MCF 10A (cell line): ENCODE data around the gene RABL6. TPM values are rescaled to one million over a fixed set of nuclear protein-coding genes. Genes with fewer than 3 reads are reported as not detected.
A peak's percentile ranks its signal among the peaks of the same experiment; 100 is the strongest.
"Not testable (repeated sequence)": the region's sequence is repeated elsewhere in the genome, so short reads cannot be mapped to it uniquely, and the experiment has no call there.

ENCODE experiments used
- BruUV-seq: library from RNA; stranded (reverse); fragments of 400-500 nt; replicated peaks from 2 replicates; lab custom pipeline; 2021; lab: Mats Ljungman, UMichigan
- CTCF ChIA-PET: fragments of 300-600 bp; sonication (Branson Sonifier 250); formaldehyde crosslinking; extraction: SDS; loops from one replicate; lab custom pipeline; 2021; ENCODE audit warnings: antibody characterized with exemption, inconsistent platforms; lab: Yijun Ruan, JAX
- POLR2A ChIA-PET: fragments of 300-600, 350-650 bp; sonication (Branson Sonifier 250); formaldehyde crosslinking; extraction: SDS; loops from one replicate; lab custom pipeline; 2020; ENCODE audit warnings: antibody characterized with exemption, inconsistent platforms; lab: Yijun Ruan, JAX
- DNase-seq: peaks from one replicate; pipeline ENCODE4 v3.0.0-alpha.2; 2018; ENCODE audit not compliant: unreplicated experiment
- H3K27ac Mint-ChIP-seq: one replicate; pipeline ENCODE4 v1.8.0; 2022; ENCODE audit warnings: mild to moderate bottlenecking, low read depth, mixed read lengths; ENCODE audit not compliant: unreplicated experiment
- H3K27me3 Mint-ChIP-seq: one replicate; pipeline ENCODE4 v1.8.0; 2022; ENCODE audit warnings: mixed read lengths; ENCODE audit not compliant: insufficient read depth, unreplicated experiment
- H3K36me3 Mint-ChIP-seq: one replicate; pipeline ENCODE4 v1.8.0; 2022; ENCODE audit warnings: mild to moderate bottlenecking, moderate library complexity, mixed read lengths; ENCODE audit not compliant: insufficient read depth, unreplicated experiment
- H3K4me1 Mint-ChIP-seq: one replicate; pipeline ENCODE4 v1.8.0; 2022; ENCODE audit warnings: mixed read lengths; ENCODE audit not compliant: insufficient read depth, unreplicated experiment
- H3K4me3 Mint-ChIP-seq: one replicate; pipeline ENCODE4 v1.8.0; 2022; ENCODE audit warnings: mild to moderate bottlenecking, moderate library complexity, mixed read lengths; ENCODE audit not compliant: unreplicated experiment
- H3K9me3 Mint-ChIP-seq: one replicate; pipeline ENCODE4 v1.8.0; 2022; ENCODE audit warnings: mixed read lengths; ENCODE audit not compliant: unreplicated experiment
- intact Hi-C: fragments of 100-400 bp; cut with micrococcal nuclease; formaldehyde crosslinking; loops from 2 replicates; pipeline ENCODE4 v1.14.1; 2022
- total RNA-seq: library from RNA; stranded (reverse); gene quantifications from 2 replicates; pipeline ENCODE4 v1.2.3, GENCODE V29; 2022
- TF ChIP-seq, protein P1 (sequence below): fragments of 200-600 bp; IDR thresholded peaks from one replicate; pipeline ENCODE4 v1.8.0; 2022; ENCODE audit warnings: antibody characterized with exemption, mild to moderate bottlenecking; ENCODE audit not compliant: unreplicated experiment

RABL6 gene
- total RNA-seq, 1 experiment from 2014 or later = 77.8 TPM

DNA sequence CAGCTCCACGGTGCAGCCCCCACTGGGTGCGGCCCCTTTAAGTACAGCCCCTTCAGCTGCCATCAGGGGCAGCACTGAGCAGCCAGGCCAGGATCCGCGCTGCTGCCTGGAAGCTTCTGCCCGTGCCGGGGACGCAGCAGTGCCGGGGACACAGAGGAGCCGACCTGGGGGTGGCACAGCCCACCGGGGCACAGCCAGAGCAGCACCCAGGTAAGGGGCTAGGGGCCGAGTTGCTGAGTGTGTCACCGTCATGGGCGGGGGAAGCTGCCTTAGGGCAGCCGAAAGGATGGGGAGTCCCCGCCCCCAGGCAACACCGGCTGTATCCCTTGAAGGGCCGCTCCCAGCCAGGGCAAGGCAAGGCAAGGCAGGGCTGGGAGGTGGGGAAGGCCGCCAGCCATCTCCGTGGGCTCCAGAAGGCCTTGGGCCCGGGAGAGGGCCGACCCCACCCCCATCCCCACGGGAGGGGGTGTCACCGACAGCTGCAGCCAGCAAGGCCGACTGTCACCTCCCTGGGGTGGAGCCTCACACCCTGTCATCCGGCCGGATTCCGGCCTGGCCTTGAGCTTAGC lies 34.7 kb downstream of the RABL6 start, which contains the start of gene AJM1:
TSS of gene AJM1 (plus strand) at position 99 of the 569 bp plus-strand sequence. CDS start 1,937 bp downstream, outside the sequence.
- ChIA-PET CTCF (interaction anchor here (0.5 to 2.3 kb wide), 19 partner anchors 10 to 229 kb away, joined by 3 to 8 read pairs (median 3); partner anchors contain the start of gene RABL6), POLR2A (interaction anchor here (0.6 to 2.0 kb wide), 7 partner anchors 9 to 193 kb away, joined by 3 to 10 read pairs (median 4); partner anchors contain the start of gene MAMDC4)
- DNase-seq = peak; percentile 77
- intact Hi-C loops = loop anchor here (2.0 to 10.0 kb wide), 2 partner anchors 102 to 192 kb away; partner anchors contain the start of genes C8G and FBXW5
- not testable (repeated sequence) for H3K27ac Mint-ChIP-seq, H3K9me3 Mint-ChIP-seq, H3K27me3 Mint-ChIP-seq, BruUV-seq
- H3K36me3 Mint-ChIP-seq = peaks cover 44% of the 10 kb centered on the region
- TF ChIP-seq, protein P1, sequence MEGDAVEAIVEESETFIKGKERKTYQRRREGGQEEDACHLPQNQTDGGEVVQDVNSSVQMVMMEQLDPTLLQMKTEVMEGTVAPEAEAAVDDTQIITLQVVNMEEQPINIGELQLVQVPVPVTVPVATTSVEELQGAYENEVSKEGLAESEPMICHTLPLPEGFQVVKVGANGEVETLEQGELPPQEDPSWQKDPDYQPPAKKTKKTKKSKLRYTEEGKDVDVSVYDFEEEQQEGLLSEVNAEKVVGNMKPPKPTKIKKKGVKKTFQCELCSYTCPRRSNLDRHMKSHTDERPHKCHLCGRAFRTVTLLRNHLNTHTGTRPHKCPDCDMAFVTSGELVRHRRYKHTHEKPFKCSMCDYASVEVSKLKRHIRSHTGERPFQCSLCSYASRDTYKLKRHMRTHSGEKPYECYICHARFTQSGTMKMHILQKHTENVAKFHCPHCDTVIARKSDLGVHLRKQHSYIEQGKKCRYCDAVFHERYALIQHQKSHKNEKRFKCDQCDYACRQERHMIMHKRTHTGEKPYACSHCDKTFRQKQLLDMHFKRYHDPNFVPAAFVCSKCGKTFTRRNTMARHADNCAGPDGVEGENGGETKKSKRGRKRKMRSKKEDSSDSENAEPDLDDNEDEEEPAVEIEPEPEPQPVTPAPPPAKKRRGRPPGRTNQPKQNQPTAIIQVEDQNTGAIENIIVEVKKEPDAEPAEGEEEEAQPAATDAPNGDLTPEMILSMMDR = peak; percentile 88
- peaks cover 18% of the 10 kb centered on the region for H3K4me1 Mint-ChIP-seq
- peak within 1 kb of the TSS; percentile 67 for H3K4me3 Mint-ChIP-seq

DNA sequence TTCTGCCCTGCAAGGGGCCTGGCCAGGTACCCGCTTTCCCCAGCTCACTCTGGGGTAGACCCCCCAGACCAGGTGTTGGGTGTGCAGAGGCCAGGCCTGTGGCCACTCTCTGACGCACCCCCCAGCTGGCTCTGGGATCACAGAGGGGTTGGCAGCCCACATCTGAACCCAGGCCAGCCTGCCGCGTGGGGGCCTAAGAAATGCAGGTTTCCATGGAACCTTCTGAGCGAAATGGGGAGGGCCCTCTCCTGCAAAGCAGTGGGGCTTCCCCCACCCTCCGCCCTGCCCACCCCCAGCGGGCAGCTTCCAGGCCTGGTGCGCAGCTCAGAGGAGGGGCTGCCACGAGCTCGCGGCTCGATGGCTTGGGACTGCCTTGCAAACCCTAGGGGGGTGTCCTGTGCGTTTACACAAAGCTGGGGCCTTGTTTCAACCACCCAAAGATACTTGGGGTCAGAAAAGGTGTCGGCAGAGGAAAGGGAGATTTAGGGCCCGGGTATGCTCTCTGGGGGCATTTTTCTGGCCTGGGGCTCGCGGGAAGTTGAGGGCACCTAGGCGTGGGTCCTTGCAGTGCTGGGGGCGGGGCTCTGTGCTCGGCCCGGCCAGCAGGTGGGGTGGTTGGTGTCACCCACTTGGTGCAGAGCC lies 35.5 kb downstream of the RABL6 start:
- not testable (repeated sequence) for H3K9me3 Mint-ChIP-seq, H3K27me3 Mint-ChIP-seq, DNase-seq, H3K27ac Mint-ChIP-seq, BruUV-seq
- ChIA-PET CTCF (interaction anchor here (0.6 to 2.3 kb wide), 15 partner anchors 8 to 219 kb away, joined by 3 to 8 read pairs (median 3); partner anchors contain the start of genes RABL6 and TRAF2), POLR2A (interaction anchor here (0.7 to 2.0 kb wide), 2 partner anchors 11 to 34 kb away, joined by 5 to 10 read pairs; no protein-coding TSS in a partner anchor)
- peak overlapping the region; percentile 25 for H3K4me3 Mint-ChIP-seq
- intact Hi-C loops = loop anchor here (2.0 to 10.0 kb wide), 2 partner anchors 102 to 192 kb away; partner anchors contain the start of genes C8G and FBXW5
- H3K36me3 Mint-ChIP-seq = peaks cover 47% of the 10 kb centered on the region
- peaks cover 18% of the 10 kb centered on the region for H3K4me1 Mint-ChIP-seq

DNA sequence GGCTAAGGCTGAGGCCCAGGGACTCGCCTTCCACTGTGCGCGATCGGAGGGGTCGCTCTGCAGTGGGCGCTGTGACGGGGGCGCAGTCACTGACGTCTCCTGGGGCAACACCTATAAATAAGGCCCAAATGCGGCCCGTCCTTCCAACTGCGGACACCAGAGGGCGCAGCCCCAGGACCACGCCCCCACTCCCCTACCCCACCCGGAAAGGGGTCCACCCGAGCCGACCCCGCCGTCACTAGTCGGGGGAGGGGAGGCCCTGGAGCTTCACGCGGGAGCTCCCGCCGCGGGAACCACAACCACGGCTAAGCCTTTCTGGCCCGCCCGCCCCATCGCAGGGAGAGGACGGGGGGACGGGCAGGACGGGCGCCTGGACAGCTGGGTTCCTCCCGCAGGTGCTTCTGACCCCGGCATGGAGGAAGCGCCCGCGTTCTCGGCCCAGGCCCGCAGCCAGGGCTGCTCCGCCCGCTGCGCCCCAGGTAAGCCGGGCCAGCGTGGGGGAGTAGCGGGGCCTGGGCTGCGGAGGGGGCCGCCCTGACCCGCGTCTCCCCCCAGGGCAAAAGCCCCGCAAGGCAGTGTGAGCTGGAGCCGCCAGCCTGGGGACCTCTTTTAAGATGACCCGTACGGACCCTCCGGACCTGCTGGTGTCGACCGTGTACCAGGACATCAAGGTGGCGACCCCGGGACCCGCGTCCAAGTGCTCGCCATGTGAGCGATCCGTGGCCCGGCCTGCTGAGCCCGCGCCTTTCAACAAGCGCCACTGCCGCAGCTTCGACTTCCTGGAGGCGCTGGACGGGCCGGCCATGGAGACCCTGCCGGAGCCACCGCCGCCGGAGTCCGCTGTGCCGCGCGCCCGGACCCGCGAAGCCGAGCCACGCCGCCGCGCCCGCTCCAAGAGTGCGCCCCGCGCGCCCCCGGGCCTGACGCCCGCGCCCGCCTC lies 36.3 kb downstream of the RABL6 start:
- BruUV-seq, H3K27me3 Mint-ChIP-seq, H3K27ac Mint-ChIP-seq, H3K9me3 Mint-ChIP-seq, POLR2A ChIA-PET: not testable (repeated sequence)
- CTCF ChIA-PET = interaction anchor here (0.6 to 1.5 kb wide), 5 partner anchors 9 to 96 kb away, joined by 3 to 8 read pairs (median 4); no protein-coding TSS in a partner anchor
- intact Hi-C loops = loop anchor here (2.0 to 10.0 kb wide), 2 partner anchors 101 to 191 kb away; partner anchors contain the start of genes C8G and FBXW5
- DNase-seq = peak; percentile 32
- TF ChIP-seq, protein P1 = peak; percentile 75
- Mint-ChIP-seq H3K36me3 (peaks cover 47% of the 10 kb centered on the region), H3K4me3 (peak overlapping the region; percentile 25), H3K4me1 (peaks cover 13% of the 10 kb centered on the region)
